GM12878 (cell line): Measurements from ENCODE around the gene SPAG16. TPM values are rescaled to one million over a fixed set of nuclear protein-coding genes. Genes with fewer than 3 reads are reported as not detected.

Experiments used
- ATAC-seq: fragments of 200-7000 bp; cut with Tn5 transposase; 3 replicates; pipeline ENCODE4 v1.9.1; 2020; ENCODE audit warnings: mild to moderate bottlenecking, moderate library complexity
- BruUV-seq: library from RNA; stranded (reverse); fragments of 400-500 nt; replicated peaks from 2 replicates; lab custom pipeline; 2021; lab: Mats Ljungman, UMichigan
- CTCF ChIA-PET: fragments of 300-600 bp; sonication (Branson Sonifier 250); formaldehyde crosslinking; extraction: SDS; loops from one replicate; lab custom pipeline; 2021; ENCODE audit warnings: inconsistent platforms; lab: Yijun Ruan, JAX
- POLR2A ChIA-PET: fragments of 350-600 bp; formaldehyde crosslinking; extraction: SDS; loops from one replicate; lab custom pipeline; 2021; ENCODE audit warnings: inconsistent platforms; lab: Charles Lee
- RAD21 ChIA-PET: fragments of 300-600 bp; sonication (Branson Sonifier 250); formaldehyde crosslinking; loops from one replicate; lab custom pipeline; 2023; ENCODE audit warnings: antibody characterized with exemption; ENCODE audit not compliant: unreplicated experiment; lab: Charles Lee
- SMC1A ChIA-PET: fragments of 300-600 bp; sonication (Branson Sonifier 250); formaldehyde crosslinking; loops from one replicate; lab custom pipeline; 2023; ENCODE audit not compliant: unreplicated experiment, uncharacterized antibody; lab: Charles Lee
- DNase-seq: peaks from one replicate; pipeline ENCODE4 v3.0.0-alpha.2; 2011; ENCODE audit warnings: low read depth, low spot score
- FAIRE-seq: peaks from 3 replicates; lab custom pipeline; 2011; peaks lifted over from hg19 to GRCh38; lab: Jason Lieb, UNC
- H2AFZ ChIP-seq: 2 replicates; pipeline ENCODE4 v1.6.0; 2011; ENCODE audit warnings: low read depth, low read length, control low read depth; ENCODE audit not compliant: control insufficient read depth
- H3K27ac ChIP-seq: 2 replicates; pipeline ENCODE4 v1.5.1; 2011; ENCODE audit warnings: control low read depth; ENCODE audit not compliant: control insufficient read depth, insufficient read depth
- H3K27me3 ChIP-seq, 2 experiments: replicated peaks in 1 of 2; 2 replicates each; pipeline versions ENCODE4 v1.6.0 to v1.6.1; 2011; ENCODE audit warnings: low read length in 1 of 2; ENCODE audit not compliant: control insufficient read depth in 2 of 2, insufficient read depth in 2 of 2
- H3K36me3 ChIP-seq, 2 experiments: 2 replicates each; pipeline ENCODE4 v1.5.1; 2011; ENCODE audit warnings: low read length in 1 of 2; ENCODE audit not compliant: control insufficient read depth in 2 of 2, insufficient read depth in 2 of 2
- H3K4me1 ChIP-seq: 2 replicates; pipeline ENCODE4 v1.6.1; 2011; ENCODE audit warnings: mild to moderate bottlenecking, low read length, moderate library complexity, mixed read lengths; ENCODE audit not compliant: control insufficient read depth, insufficient read depth
- H3K4me2 ChIP-seq: 2 replicates; pipeline ENCODE4 v1.6.0; 2011; ENCODE audit warnings: control low read depth; ENCODE audit not compliant: control insufficient read depth, insufficient read depth
- H3K4me3 ChIP-seq: fragments of 200-600 bp; sonication (generic); 2 replicates; pipeline ENCODE4 v1.5.1; 2016
- H3K79me2 ChIP-seq: 2 replicates; pipeline ENCODE4 v1.6.0; 2011; ENCODE audit warnings: low read length; ENCODE audit not compliant: control insufficient read depth, insufficient read depth
- H3K9ac ChIP-seq: 2 replicates; pipeline ENCODE4 v1.8.0; 2011; ENCODE audit warnings: low read length, control low read depth, mixed read lengths; ENCODE audit not compliant: control insufficient read depth, insufficient read depth
- H3K9me3 ChIP-seq: replicated peaks from 3 replicates; pipeline ENCODE4 v1.5.1; 2011; ENCODE audit warnings: mild to moderate bottlenecking, low read length; ENCODE audit not compliant: control insufficient read depth, insufficient read depth
- H4K20me1 ChIP-seq: 2 replicates; pipeline ENCODE4 v1.6.0; 2011; ENCODE audit not compliant: control insufficient read depth, insufficient read depth
- CBFB ChIP-seq: IDR thresholded peaks from 2 replicates; pipeline ENCODE4 v1.6.1; 2016; ENCODE audit warnings: antibody characterized with exemption, low read depth
- ELK1 ChIP-seq: IDR thresholded peaks from 2 replicates; pipeline ENCODE4 v1.6.1; 2012; ENCODE audit warnings: low read depth, low read length, improper control_type of control experiment
- ESRRA ChIP-seq: IDR thresholded peaks from 2 replicates; pipeline ENCODE4 v1.6.1; 2012; ENCODE audit warnings: mild to moderate bottlenecking, low read length, improper control_type of control experiment
- LARP7 ChIP-seq: fragments of 450-650 bp; IDR thresholded peaks from 2 replicates; pipeline ENCODE4 v1.6.1; 2017; ENCODE audit warnings: mild to moderate bottlenecking
- MTA3 ChIP-seq: IDR thresholded peaks from 2 replicates; pipeline ENCODE4 v1.6.1; 2012; ENCODE audit warnings: low read length, inconsistent platforms, borderline replicate concordance
- NR2F1 ChIP-seq: fragments of 450-650 bp; conservative IDR thresholded peaks from 2 replicates; pipeline ENCODE4 v1.6.1; 2017; ENCODE audit warnings: mild to moderate bottlenecking
- RFX5 ChIP-seq: IDR thresholded peaks from 2 replicates; pipeline ENCODE4 v1.6.1; 2011; ENCODE audit warnings: low read depth, low read length, improper control_type of control experiment
- SIN3A ChIP-seq: IDR thresholded peaks from 2 replicates; pipeline ENCODE4 v1.6.1; 2012; ENCODE audit warnings: low read depth, low read length, improper control_type of control experiment
- WGBS: methylation state at CpG from one replicate; pipeline ENCODE4 v1.1.6; 2016; ENCODE audit warnings: low lambda C conversion rate; ENCODE audit not compliant: insufficient replicate concordance, insufficient coverage; ENCODE audit errors: missing lambda C conversion rate; 5-methylcytosine and 5-hydroxymethylcytosine counted together
- in situ Hi-C: fragments of 300-500 bp; cut with MboI; formaldehyde crosslinking; loops from 9 replicates; pipeline ENCODE4 v1.14.3; 2018; ENCODE audit warnings: mixed read lengths
- intact Hi-C: fragments of 100-400 bp; cut with micrococcal nuclease; formaldehyde crosslinking; loops from one replicate; pipeline ENCODE4 v1.14.2; 2022; ENCODE audit not compliant: unreplicated experiment
- polyA plus RNA-seq, 11 experiments: library from polyadenylated mRNA; depleted of rRNA in 4 of 11; unstranded in 6 of 11; stranded (reverse) in 5 of 11; fragments of >200 nt; fragmentation: Nextera tagmentation in 4 of 11; fragmentation: Illumina TruSeq in 1 of 11; extraction: Ambion mirVana in 4 of 11; extraction: Trizol in 1 of 11; gene quantifications; 1 replicate in 1 of 11; 2 replicates in 10 of 11; pipeline versions ENCODE4 v1.2.1 to v1.2.3, GENCODE V29; 2011 to 2016; ENCODE audit warnings: inconsistent platforms in 2 of 11, missing spikeins in 2 of 11, low read depth in 1 of 11
- total RNA-seq, 4 experiments: library from RNA; depleted of rRNA in 3 of 4; stranded (reverse); fragments of >200 nt in 3 of 4; fragmentation: Illumina TruSeq in 1 of 4; extraction: Trizol in 1 of 4; gene quantifications; 2 replicates each; pipeline versions ENCODE4 v1.2.1 to v1.2.3, GENCODE V29; 2013 to 2021

The SPAG16 gene
- total and polyA plus RNA-seq, 10 of the 15 experiments (the other 5 are each of a cell fraction or from before 2014, with no cell fraction given): 6.0 to 25.0 (median 15.2) TPM

DNA sequence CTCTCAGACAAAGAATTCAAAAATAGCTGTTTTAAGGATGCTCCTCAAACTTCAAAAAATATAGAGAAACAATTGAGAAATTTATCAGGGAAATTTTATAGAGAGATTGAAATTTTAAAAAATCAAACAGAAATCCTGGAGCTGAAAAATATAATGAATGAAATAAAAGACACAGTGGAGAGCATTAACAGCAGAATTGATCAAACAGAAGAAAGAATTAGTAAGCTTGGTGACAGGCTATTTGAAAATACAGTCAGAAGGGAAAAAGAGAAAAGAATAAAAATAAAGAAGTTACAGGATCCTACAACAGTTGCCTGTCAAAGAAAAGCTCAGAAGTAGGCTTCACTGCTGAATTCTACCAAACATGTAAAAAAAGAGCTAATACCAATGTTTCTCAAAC, 832.8 kb downstream of the SPAG16 start:
- Histone ChIP-seq H2AFZ (no peak overlapping the region), H3K9me3 (no peaks in the 10 kb centered on the region; the same call in 2 of the 3 replicates), H3K79me2 (no peaks in the 10 kb centered on the region), H4K20me1 (no peaks in the 10 kb centered on the region), H3K9ac (no peak overlapping the region), H3K4me1 (no peaks in the 10 kb centered on the region), H3K4me2 (no peak overlapping the region), H3K4me3 (no peak overlapping the region), H3K27ac (no peak overlapping the region), H3K36me3 (no peaks in the 10 kb centered on the region), H3K27me3 (no peaks in the 10 kb centered on the region)
- POLR2A ChIA-PET: no interaction called here
- RAD21 ChIA-PET: no interaction called here
- FAIRE-seq: no peak
- no peak for DNase-seq
- in situ Hi-C loops: no loop called here
- CTCF ChIA-PET: no interaction called here
- BruUV-seq: no TSS peak
- SMC1A ChIA-PET: interaction anchor here (1.8 kb wide), 1 partner anchor 10 kb away, joined by 6 read pairs; no protein-coding TSS in a partner anchor
- no peak for TF ChIP-seq LARP7
- no peak for TF ChIP-seq NR2F1
- TF ChIP-seq ELK1: no peak
- intact Hi-C loops: no loop called here
- ATAC-seq: no peak

GRCh38 chr2:214126135-214126534, 841.9 kb downstream of the SPAG16 start:
- WGBS: 48% methylated on average over 6 of the region's 6 CpGs
- intact Hi-C loops (no loop called here), in situ Hi-C loops (no loop called here)
- H3K27ac ChIP-seq: no peak overlapping the region
- POLR2A ChIA-PET: no interaction called here
- H3K9me3 ChIP-seq: no peaks in the 10 kb centered on the region
- no peak overlapping the region for H3K9ac ChIP-seq
- no peak overlapping the region for H3K4me2 ChIP-seq
- H3K4me3 ChIP-seq: no peak overlapping the region
- ATAC-seq: no peak
- H2AFZ ChIP-seq: no peak overlapping the region
- H4K20me1 ChIP-seq: no peaks in the 10 kb centered on the region
- no peaks in the 10 kb centered on the region for H3K79me2 ChIP-seq
- SMC1A ChIA-PET: interaction anchor here (1.3 to 1.7 kb wide), 2 partner anchors 9 to 17 kb away, joined by 4 to 6 read pairs; no protein-coding TSS in a partner anchor
- H3K4me1 ChIP-seq: no peaks in the 10 kb centered on the region
- H3K36me3 ChIP-seq: no peaks in the 10 kb centered on the region
- RAD21 ChIA-PET: interaction anchor here (0.7 kb wide), 1 partner anchor 130 kb away, joined by 3 read pairs; no protein-coding TSS in a partner anchor
- DNase-seq: no peak
- no TSS peak for BruUV-seq
- no peak for TF ChIP-seq CBFB
- TF ChIP-seq SIN3A: no peak
- TF ChIP-seq RFX5: no peak
- no peak for TF ChIP-seq ESRRA
- no peak for TF ChIP-seq MTA3
- TF ChIP-seq LARP7: no peak
- CTCF ChIA-PET: interaction anchor here (0.6 kb wide), 1 partner anchor 455 kb away, joined by 4 read pairs; no protein-coding TSS in a partner anchor
- FAIRE-seq: no peak
- no peaks in the 10 kb centered on the region for H3K27me3 ChIP-seq
